PC-3 (cell line): ENCODE data around the gene ACOX1.

ENCODE experiments used
- EZH2 ChIP-seq: fragments of 300-600 bp; sonication (generic); IDR thresholded peaks from one replicate; pipeline ENCODE4 v1.6.1; 2017; ENCODE audit warnings: antibody characterized with exemption, mild to moderate bottlenecking, low read length; ENCODE audit not compliant: unreplicated experiment
- EZH2phosphoT487 ChIP-seq: fragments of 300-600 bp; sonication (generic); IDR thresholded peaks from 2 replicates; pipeline ENCODE4 v1.6.1; 2018; ENCODE audit warnings: mild to moderate bottlenecking, antibody characterized with exemption, low read length, borderline replicate concordance
- TF ChIP-seq, protein P1 (sequence below): fragments of 300-600 bp; sonication (generic); conservative IDR thresholded peaks from 2 replicates; pipeline ENCODE4 v1.5.1; 2017; ENCODE audit warnings: antibody characterized with exemption, low read depth, mild to moderate bottlenecking, low read length

GRCh38 chr17:75900691-75901533 lies 78.1 kb downstream of the ACOX1 start:
- TF ChIP-seq EZH2 = no peak
- TF ChIP-seq, protein P1, sequence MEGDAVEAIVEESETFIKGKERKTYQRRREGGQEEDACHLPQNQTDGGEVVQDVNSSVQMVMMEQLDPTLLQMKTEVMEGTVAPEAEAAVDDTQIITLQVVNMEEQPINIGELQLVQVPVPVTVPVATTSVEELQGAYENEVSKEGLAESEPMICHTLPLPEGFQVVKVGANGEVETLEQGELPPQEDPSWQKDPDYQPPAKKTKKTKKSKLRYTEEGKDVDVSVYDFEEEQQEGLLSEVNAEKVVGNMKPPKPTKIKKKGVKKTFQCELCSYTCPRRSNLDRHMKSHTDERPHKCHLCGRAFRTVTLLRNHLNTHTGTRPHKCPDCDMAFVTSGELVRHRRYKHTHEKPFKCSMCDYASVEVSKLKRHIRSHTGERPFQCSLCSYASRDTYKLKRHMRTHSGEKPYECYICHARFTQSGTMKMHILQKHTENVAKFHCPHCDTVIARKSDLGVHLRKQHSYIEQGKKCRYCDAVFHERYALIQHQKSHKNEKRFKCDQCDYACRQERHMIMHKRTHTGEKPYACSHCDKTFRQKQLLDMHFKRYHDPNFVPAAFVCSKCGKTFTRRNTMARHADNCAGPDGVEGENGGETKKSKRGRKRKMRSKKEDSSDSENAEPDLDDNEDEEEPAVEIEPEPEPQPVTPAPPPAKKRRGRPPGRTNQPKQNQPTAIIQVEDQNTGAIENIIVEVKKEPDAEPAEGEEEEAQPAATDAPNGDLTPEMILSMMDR = no peak
- no peak for TF ChIP-seq EZH2phosphoT487
